ENCODE data around the gene MYADML2. TPM values are rescaled to one million over a fixed set of nuclear protein-coding genes. Genes with fewer than 3 reads are reported as not detected.

Gene MYADML2
- total RNA-seq, 2 experiments from 2014 or later = not detected

GRCh38 chr17:81914103-81914850 is 32.8 kb downstream of the MYADML2 start:
- Mint-ChIP-seq H3K4me3 (no peak overlapping the region), H3K36me3 (ENCODE audit: low read depth) (peaks cover 52% of the 10 kb centered on the region), H3K4me1 (ENCODE audit: low read depth) (peaks cover 30% of the 10 kb centered on the region), H3K27ac (no peak overlapping the region), H3K27me3 (no peaks in the 10 kb centered on the region), H3K9me3 (no peaks in the 10 kb centered on the region)
- H3K4me1 ChIP-seq (ENCODE audit: insufficient read depth, low read length) = peaks cover 57% of the 10 kb centered on the region
- no peak overlapping the region for H3K4me3 ChIP-seq (ENCODE audit: low read length)
- ATAC-seq (ENCODE audit: poor library complexity) (no peak), DNase-seq (no peak)
- CTCF ChIA-PET = no interaction called here
- POLR2A ChIA-PET = interaction anchor here (1.2 kb wide), 1 partner anchor 13 kb away, joined by 3 read pairs; the partner anchor contains the start of gene MAFG
- no peaks in the 10 kb centered on the region for H3K9me3 ChIP-seq (ENCODE audit: control insufficient read depth in 1 of 2, insufficient read depth in 1 of 2, low read length in 2 of 2)
- peaks cover 46% of the 10 kb centered on the region for H3K36me3 ChIP-seq (ENCODE audit: insufficient read depth, low read length)
- no peaks in the 10 kb centered on the region for H3K27me3 ChIP-seq (ENCODE audit: control insufficient read depth in 1 of 2, insufficient read depth in 2 of 2, low read length in 2 of 2)
- intact Hi-C loops (cut with DNase I, micrococcal nuclease) = no loop called here
- no peak for TF ChIP-seq CTCF (IDR thresholded peaks at IDR 0.05)
- H3K27ac ChIP-seq (ENCODE audit: low read depth in 1 of 2, low read length in 2 of 2) = no peak overlapping the region

- intact Hi-C loops (cut with DNase I, micrococcal nuclease) = no loop called here
- TF ChIP-seq CTCF (IDR thresholded peaks at IDR 0.05) = no peak
- no peak for ATAC-seq (ENCODE audit: poor library complexity)
- peak overlapping the region; percentile 59 for H3K4me3 Mint-ChIP-seq
- peaks cover 29% of the 10 kb centered on the region for H3K4me1 Mint-ChIP-seq (ENCODE audit: low read depth)
- Histone ChIP-seq H3K4me1 (ENCODE audit: insufficient read depth, low read length) (peaks cover 50% of the 10 kb centered on the region), H3K9me3 (ENCODE audit: control insufficient read depth in 1 of 2, insufficient read depth in 1 of 2, low read length in 2 of 2) (no peaks in the 10 kb centered on the region), H3K4me3 (ENCODE audit: low read length) (no peak overlapping the region), H3K36me3 (ENCODE audit: insufficient read depth, low read length) (peaks cover 46% of the 10 kb centered on the region), H3K27me3 (ENCODE audit: control insufficient read depth in 1 of 2, insufficient read depth in 2 of 2, low read length in 2 of 2) (no peaks in the 10 kb centered on the region), H3K27ac (ENCODE audit: low read depth in 1 of 2, low read length in 2 of 2) (no peak overlapping the region)
- CTCF ChIA-PET = interaction anchor here (1.3 kb wide), 1 partner anchor 46 kb away, joined by 4 read pairs; no protein-coding TSS in a partner anchor
- no peaks in the 10 kb centered on the region for H3K27me3 Mint-ChIP-seq
- no peaks in the 10 kb centered on the region for H3K9me3 Mint-ChIP-seq
- H3K27ac Mint-ChIP-seq = no peak overlapping the region
- POLR2A ChIA-PET = interaction anchor here (1.2 kb wide), 1 partner anchor 13 kb away, joined by 3 read pairs; the partner anchor contains the start of gene MAFG
- H3K36me3 Mint-ChIP-seq (ENCODE audit: low read depth) = peaks cover 53% of the 10 kb centered on the region
- DNase-seq = no peak
These were observed 33.5 kb downstream of the MYADML2 start for GRCh38 chr17:81913394-81914102.

DNA sequence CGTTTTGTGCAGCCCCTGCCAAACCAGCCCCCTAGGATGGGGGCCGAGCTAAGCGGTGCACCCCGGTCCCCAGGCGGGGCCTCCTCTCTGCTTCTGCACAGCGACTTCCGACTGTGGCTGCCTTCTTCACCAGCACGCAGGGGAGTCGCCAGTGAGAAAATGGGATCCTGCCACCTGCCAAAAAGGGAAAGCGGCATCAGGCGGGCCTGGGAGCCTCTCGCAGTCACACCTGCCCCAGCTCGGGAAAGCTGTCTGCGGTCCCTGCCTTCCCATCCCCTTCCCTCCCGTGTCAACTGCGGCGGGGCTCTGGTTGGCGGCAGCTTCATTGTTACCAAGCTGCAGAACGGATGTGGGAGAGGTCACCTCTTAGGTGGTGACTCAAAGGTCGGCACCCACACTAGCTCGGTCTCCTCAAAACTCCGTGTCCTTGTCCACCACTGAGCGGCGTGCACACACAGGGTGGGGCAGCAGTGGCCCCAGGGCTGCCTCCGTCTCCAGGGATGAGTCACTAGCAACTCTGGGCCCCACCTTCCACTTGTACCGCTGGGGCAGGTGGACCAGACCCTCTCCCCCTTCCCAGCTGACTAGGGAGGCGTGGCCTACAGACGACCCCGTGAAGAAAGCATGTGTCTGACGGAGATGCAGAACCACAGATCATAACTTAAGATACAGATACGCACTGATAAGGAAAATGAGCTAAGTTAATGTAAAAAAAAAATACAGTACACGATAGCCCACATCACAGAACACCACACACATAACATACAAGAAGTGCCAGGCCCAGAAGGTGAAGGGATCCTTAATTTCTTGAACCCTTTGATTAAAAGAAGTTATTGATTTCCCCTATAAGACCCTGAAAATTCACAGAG is 34.4 kb downstream of the MYADML2 start:
- H3K9me3 ChIP-seq (ENCODE audit: control insufficient read depth in 1 of 2, insufficient read depth in 1 of 2, low read length in 2 of 2) = no peaks in the 10 kb centered on the region
- Mint-ChIP-seq H3K27me3 (no peaks in the 10 kb centered on the region), H3K9me3 (no peaks in the 10 kb centered on the region), H3K36me3 (ENCODE audit: low read depth) (peaks cover 50% of the 10 kb centered on the region), H3K27ac (no peak overlapping the region), H3K4me1 (ENCODE audit: low read depth) (peaks cover 21% of the 10 kb centered on the region), H3K4me3 (peak overlapping the region; percentile 59)
- peaks cover 45% of the 10 kb centered on the region for H3K4me1 ChIP-seq (ENCODE audit: insufficient read depth, low read length)
- DNase-seq (peak in 1 of 14 experiments; percentile 47), ATAC-seq (ENCODE audit: poor library complexity) (no peak)
- intact Hi-C loops (cut with DNase I, micrococcal nuclease) = no loop called here
- H3K36me3 ChIP-seq (ENCODE audit: insufficient read depth, low read length) = peaks cover 46% of the 10 kb centered on the region
- POLR2A ChIA-PET = interaction anchor here (1.2 kb wide), 1 partner anchor 14 kb away, joined by 3 read pairs; the partner anchor contains the start of gene MAFG
- H3K27ac ChIP-seq (ENCODE audit: low read depth in 1 of 2, low read length in 2 of 2) = no peak overlapping the region
- TF ChIP-seq CTCF (IDR thresholded peaks at IDR 0.05) = no peak
- no peaks in the 10 kb centered on the region for H3K27me3 ChIP-seq (ENCODE audit: control insufficient read depth in 1 of 2, insufficient read depth in 2 of 2, low read length in 2 of 2)
- CTCF ChIA-PET = interaction anchor here (1.3 kb wide), 1 partner anchor 47 kb away, joined by 4 read pairs; no protein-coding TSS in a partner anchor
- H3K4me3 ChIP-seq (ENCODE audit: low read length) = no peak overlapping the region

Data from CD4-positive, alpha-beta T cell (primary cell).